Central memory CD8-positive, alpha-beta T cell (primary cell): ENCODE results near the gene CLSTN2.

Experiments used
- ATAC-seq: fragments of 150-1000 bp; cut with Tn5 transposase; replicated peaks from 2 replicates; pipeline ENCODE4 v1.10.0; 2022; ENCODE audit warnings: mild to moderate bottlenecking, moderate FRiP score, moderate number of reproducible peaks; ENCODE audit not compliant: poor library complexity, severe bottlenecking; ENCODE audit errors: extremely low read depth
- DNase-seq, 2 donors: peaks; one replicate each; pipeline ENCODE4 v3.0.0; 2021; ENCODE audit warnings: low spot score in 2 of 2
- H3K27ac Mint-ChIP-seq: one replicate; pipeline ENCODE4 v1.8.0; 2022; ENCODE audit warnings: low read depth, mild to moderate bottlenecking, moderate library complexity, mixed read lengths
- H3K27me3 Mint-ChIP-seq: one replicate; pipeline ENCODE4 v1.8.0; 2022; ENCODE audit warnings: mixed read lengths
- H3K36me3 Mint-ChIP-seq: one replicate; pipeline ENCODE4 v1.8.0; 2022; ENCODE audit warnings: mild to moderate bottlenecking, moderate library complexity, mixed read lengths; ENCODE audit not compliant: insufficient read depth
- H3K4me1 Mint-ChIP-seq: one replicate; pipeline ENCODE4 v1.8.0; 2022; ENCODE audit warnings: mixed read lengths
- H3K4me3 Mint-ChIP-seq: one replicate; pipeline ENCODE4 v1.8.0; 2022; ENCODE audit warnings: mild to moderate bottlenecking, moderate library complexity, mixed read lengths
- H3K9me3 Mint-ChIP-seq: one replicate; pipeline ENCODE4 v1.8.0; 2022; ENCODE audit warnings: mixed read lengths

The CLSTN2 gene

DNA sequence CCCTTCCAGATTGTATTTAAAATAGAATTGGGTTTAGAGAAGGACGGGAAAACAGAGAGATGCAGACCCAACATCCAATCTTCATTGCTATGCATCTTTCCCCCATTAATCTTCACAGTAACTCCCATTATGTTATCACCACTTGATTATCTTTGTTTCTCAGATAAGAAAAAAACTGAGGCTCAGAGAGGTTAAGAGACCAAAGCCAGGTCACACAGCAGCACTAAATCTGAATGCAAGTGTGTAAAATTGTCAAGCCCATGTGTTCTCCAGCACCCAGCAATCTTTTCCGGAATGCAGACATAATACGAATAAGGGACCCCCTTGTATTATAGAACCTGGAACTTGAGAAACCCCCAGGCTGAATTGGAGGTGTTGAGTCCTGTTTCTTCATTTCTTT is 662.4 kb downstream of the CLSTN2 start:
- no peak overlapping the region for H3K4me3 Mint-ChIP-seq
- DNase-seq (no peak), ATAC-seq (no peak)
- H3K36me3 Mint-ChIP-seq, result no peaks in the 10 kb centered on the region
- H3K4me1 Mint-ChIP-seq, result no peaks in the 10 kb centered on the region
- peaks cover 6% of the 10 kb centered on the region for H3K27me3 Mint-ChIP-seq
- no peak overlapping the region for H3K27ac Mint-ChIP-seq
- no peaks in the 10 kb centered on the region for H3K9me3 Mint-ChIP-seq

DNA sequence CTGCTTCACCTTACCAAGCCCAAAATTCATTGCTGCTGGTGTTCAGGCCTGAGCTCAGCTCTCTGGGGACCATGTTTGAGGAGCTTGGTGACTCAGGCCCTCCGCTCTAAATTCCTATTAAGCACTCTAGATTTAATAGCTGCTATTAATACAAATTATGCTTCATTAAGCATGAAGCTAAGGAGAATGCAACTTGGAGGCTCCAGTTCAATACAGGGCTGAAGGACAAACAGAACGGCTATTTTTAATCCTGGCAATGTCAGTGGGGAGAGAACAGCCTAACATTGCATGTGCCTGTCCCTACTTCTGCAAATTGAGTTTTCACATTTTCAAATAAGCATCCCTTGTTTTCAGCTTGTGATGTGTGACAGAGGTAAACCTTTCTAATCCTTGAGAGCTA is 662.8 kb downstream of the CLSTN2 start:
- Mint-ChIP-seq H3K27ac (no peak overlapping the region), H3K4me3 (no peak overlapping the region), H3K9me3 (no peaks in the 10 kb centered on the region), H3K27me3 (peaks cover 6% of the 10 kb centered on the region), H3K36me3 (no peaks in the 10 kb centered on the region), H3K4me1 (no peaks in the 10 kb centered on the region)
- no peak for DNase-seq
- ATAC-seq, result no peak

- no peaks in the 10 kb centered on the region for H3K4me1 Mint-ChIP-seq
- no peak overlapping the region for H3K4me3 Mint-ChIP-seq
- DNase-seq (no peak), ATAC-seq (no peak)
- no peaks in the 10 kb centered on the region for H3K36me3 Mint-ChIP-seq
- no peaks in the 10 kb centered on the region for H3K27me3 Mint-ChIP-seq
- H3K9me3 Mint-ChIP-seq, result no peaks in the 10 kb centered on the region
- H3K27ac Mint-ChIP-seq, result no peak overlapping the region
Observed at GRCh38 chr3:140599009-140599408, 664.0 kb downstream of the CLSTN2 start.

GRCh38 chr3:140599496-140599895 is 664.5 kb downstream of the CLSTN2 start:
- Mint-ChIP-seq H3K9me3 (no peaks in the 10 kb centered on the region), H3K36me3 (no peaks in the 10 kb centered on the region), H3K4me3 (no peak overlapping the region), H3K27ac (no peak overlapping the region), H3K27me3 (no peaks in the 10 kb centered on the region), H3K4me1 (no peaks in the 10 kb centered on the region)
- DNase-seq (no peak), ATAC-seq (no peak)

GRCh38 chr3:140601881-140602280 is 666.9 kb downstream of the CLSTN2 start:
- no peak for ATAC-seq
- H3K4me3 Mint-ChIP-seq, result no peak overlapping the region
- H3K27ac Mint-ChIP-seq, result no peak overlapping the region
- H3K9me3 Mint-ChIP-seq, result peaks cover 11% of the 10 kb centered on the region
- DNase-seq, result no peak
- peaks cover 18% of the 10 kb centered on the region for H3K27me3 Mint-ChIP-seq
- H3K36me3 Mint-ChIP-seq, result no peaks in the 10 kb centered on the region
- no peaks in the 10 kb centered on the region for H3K4me1 Mint-ChIP-seq

- no peaks in the 10 kb centered on the region for H3K4me1 Mint-ChIP-seq
- H3K9me3 Mint-ChIP-seq, result peaks cover 11% of the 10 kb centered on the region
- no peak for DNase-seq
- peaks cover 18% of the 10 kb centered on the region for H3K27me3 Mint-ChIP-seq
- no peak overlapping the region for H3K4me3 Mint-ChIP-seq
- ATAC-seq, result no peak
- no peak overlapping the region for H3K27ac Mint-ChIP-seq
- H3K36me3 Mint-ChIP-seq, result no peaks in the 10 kb centered on the region
Observed at GRCh38 chr3:140602781-140603180, 667.8 kb downstream of the CLSTN2 start.

DNA sequence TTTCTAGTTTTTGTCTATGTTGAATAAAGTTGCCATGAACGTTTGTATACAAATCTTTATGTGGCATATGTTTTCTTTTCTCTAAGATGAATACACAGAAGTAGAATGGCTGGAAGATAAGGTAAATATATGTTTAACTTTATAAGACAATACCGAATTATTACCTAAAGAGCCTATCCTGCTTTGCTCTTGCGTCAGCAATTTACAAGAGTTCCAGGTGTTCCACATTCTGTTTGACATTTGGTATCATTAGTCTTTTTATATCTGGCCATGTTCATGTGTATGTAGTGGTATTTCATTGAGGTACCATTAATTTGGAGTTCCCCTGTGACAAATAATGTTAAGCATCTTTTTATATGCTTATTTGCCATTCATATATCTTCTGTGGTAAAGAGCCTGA is 668.8 kb downstream of the CLSTN2 start:
- Mint-ChIP-seq H3K4me1 (no peaks in the 10 kb centered on the region), H3K9me3 (peaks cover 11% of the 10 kb centered on the region), H3K4me3 (no peak overlapping the region), H3K27me3 (peaks cover 18% of the 10 kb centered on the region), H3K36me3 (no peaks in the 10 kb centered on the region), H3K27ac (no peak overlapping the region)
- no peak for ATAC-seq
- DNase-seq, result no peak

DNA sequence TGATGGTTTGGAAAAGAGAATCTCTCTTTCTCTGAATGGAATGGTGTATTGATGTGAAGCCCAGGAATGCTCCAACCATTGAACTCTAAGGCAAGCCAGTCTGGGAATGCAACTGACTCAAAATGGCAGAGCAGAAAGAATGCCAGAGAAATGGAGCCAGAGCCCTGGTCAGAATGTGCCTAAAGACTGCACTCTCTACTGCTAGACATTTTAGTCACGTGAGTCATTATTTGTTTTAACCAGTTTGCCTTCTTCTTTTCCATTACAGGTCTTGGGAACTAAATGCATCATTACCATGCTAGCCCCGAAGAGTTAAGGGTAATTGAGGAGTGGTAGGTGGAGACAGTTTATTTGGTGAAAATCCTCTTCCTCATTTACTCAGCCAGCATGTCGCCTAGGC is 675.6 kb downstream of the CLSTN2 start:
- Mint-ChIP-seq H3K36me3 (no peaks in the 10 kb centered on the region), H3K27ac (no peak overlapping the region), H3K4me1 (no peaks in the 10 kb centered on the region), H3K27me3 (peaks cover 15% of the 10 kb centered on the region), H3K9me3 (peaks cover 9% of the 10 kb centered on the region), H3K4me3 (no peak overlapping the region)
- ATAC-seq (no peak), DNase-seq (no peak)

DNA sequence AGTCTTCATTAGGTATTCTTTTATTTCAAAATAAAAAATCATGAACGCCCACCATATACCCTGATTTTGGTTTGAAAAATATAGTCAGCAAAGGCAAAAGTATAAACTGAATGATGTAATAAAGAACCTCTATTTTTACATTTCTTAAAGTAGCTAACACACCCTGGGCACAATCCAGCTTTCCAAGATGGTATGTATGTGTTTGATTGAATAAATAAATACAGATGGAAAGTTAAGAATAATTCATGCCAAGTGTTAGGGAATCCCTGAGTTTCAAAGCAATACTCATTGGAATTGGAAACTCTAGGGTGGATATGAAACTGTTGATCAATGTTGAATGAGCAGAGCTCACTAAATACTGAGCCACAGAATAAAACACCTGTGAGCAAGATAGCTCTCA is 679.0 kb downstream of the CLSTN2 start:
- DNase-seq (no peak), ATAC-seq (no peak)
- H3K4me1 Mint-ChIP-seq, result no peaks in the 10 kb centered on the region
- no peak overlapping the region for H3K27ac Mint-ChIP-seq
- peaks cover 13% of the 10 kb centered on the region for H3K9me3 Mint-ChIP-seq
- H3K36me3 Mint-ChIP-seq, result no peaks in the 10 kb centered on the region
- no peak overlapping the region for H3K4me3 Mint-ChIP-seq
- H3K27me3 Mint-ChIP-seq, result peaks cover 21% of the 10 kb centered on the region

DNA sequence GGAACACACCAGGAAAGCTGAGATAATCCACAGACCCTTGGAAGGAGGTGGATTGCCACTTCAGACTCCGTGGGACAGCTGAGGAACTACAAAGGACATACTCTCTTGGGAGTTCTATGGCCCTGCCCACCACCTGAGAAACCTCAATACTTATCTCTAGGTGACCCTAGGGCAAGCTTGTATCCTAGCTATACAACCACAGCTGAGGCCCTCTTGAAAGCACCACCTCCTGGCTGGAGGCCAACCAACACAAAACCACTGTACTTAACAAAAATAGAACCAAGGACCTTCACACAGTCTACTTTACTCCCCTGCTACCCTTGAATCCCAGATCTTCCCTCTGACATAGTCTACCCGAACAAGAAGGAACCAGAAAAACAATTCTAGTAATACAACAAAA is 682.1 kb downstream of the CLSTN2 start:
- DNase-seq, result no peak
- H3K9me3 Mint-ChIP-seq, result peaks cover 13% of the 10 kb centered on the region
- H3K36me3 Mint-ChIP-seq, result no peaks in the 10 kb centered on the region
- H3K4me1 Mint-ChIP-seq, result no peaks in the 10 kb centered on the region
- H3K27me3 Mint-ChIP-seq, result peaks cover 21% of the 10 kb centered on the region
- ATAC-seq, result no peak
- H3K4me3 Mint-ChIP-seq, result no peak overlapping the region
- H3K27ac Mint-ChIP-seq, result no peak overlapping the region

- Mint-ChIP-seq H3K27ac (no peak overlapping the region), H3K4me1 (no peaks in the 10 kb centered on the region)
- no peak for ATAC-seq
Observed at GRCh38 chr3:140626856-140627255, 691.9 kb downstream of the CLSTN2 start.

More at GRCh38 chr3:140626856-140627255, 691.9 kb downstream of the CLSTN2 start:
- DNase-seq, result no peak
- peaks cover 5% of the 10 kb centered on the region for H3K9me3 Mint-ChIP-seq
- no peaks in the 10 kb centered on the region for H3K36me3 Mint-ChIP-seq
- H3K4me3 Mint-ChIP-seq, result no peak overlapping the region
- H3K27me3 Mint-ChIP-seq, result no peaks in the 10 kb centered on the region
